ENCODE results near the gene IL36A.

Gene IL36A

DNA sequence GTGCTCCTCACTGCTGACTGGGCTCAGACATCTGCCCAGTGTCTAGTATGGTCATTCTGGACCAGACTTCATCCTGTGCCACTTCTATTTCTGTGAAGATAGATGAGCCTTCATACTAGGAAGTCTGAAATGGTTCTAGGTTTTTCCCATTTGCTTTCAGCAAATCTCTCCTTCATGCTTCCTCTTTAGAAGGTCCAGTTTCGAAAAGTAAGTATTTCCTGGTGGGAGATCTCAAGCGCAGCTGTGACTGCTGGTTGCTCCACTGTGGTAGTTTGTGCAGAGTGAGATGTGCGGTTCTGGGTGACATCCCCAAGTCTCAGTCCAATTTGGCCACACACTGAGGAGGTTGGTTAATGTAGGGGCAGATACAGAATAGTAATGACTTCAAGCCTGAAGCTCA, 33.0 kb downstream of the IL36A start (continued):
- TF ChIP-seq ZNF138 (tag by site-specific recombination; IDR thresholded peaks at IDR 0.05; ENCODE audit: borderline replicate concordance): no peak
- no peak for TF ChIP-seq ZNF112 (tag by site-specific recombination; IDR thresholded peaks at IDR 0.05)
- TF ChIP-seq GFI1B (tag by site-specific recombination; IDR thresholded peaks at IDR 0.05): no peak
- TF ChIP-seq ZSCAN23 (tag by site-specific recombination; IDR thresholded peaks at IDR 0.05): no peak

DNA sequence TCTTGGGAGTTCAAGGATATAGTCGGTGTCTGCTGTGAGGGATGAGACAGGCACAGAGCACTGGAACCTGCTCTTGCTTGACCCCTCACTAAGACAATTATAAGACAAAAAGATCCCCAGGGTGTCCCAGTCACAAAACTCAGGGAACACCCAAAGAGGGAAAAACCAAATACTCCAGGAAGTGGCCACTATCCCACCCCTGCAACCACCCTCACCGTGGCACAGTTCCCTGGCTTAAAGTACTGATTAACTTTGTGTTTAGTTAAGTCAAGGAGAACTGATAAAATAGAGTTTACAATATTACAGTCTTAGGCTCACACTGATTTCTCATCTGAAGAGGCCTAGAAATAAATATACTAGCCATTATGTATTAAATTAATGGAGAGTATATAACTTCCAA, 33.9 kb downstream of the IL36A start:
- Histone ChIP-seq H3K4me1 (ENCODE audit: control insufficient read depth, insufficient read depth, low read length) (no peaks in the 10 kb centered on the region), H3K9me3 (ENCODE audit: control insufficient read depth, insufficient read depth, low read depth, low read length) (no peaks in the 10 kb centered on the region), H3K4me3 (ENCODE audit: low read depth, low read length) (no peak overlapping the region), H3K36me3 (ENCODE audit: control insufficient read depth in 2 of 2, insufficient read depth in 1 of 2, low read length in 2 of 2) (no peaks in the 10 kb centered on the region), H3K27ac (ENCODE audit: extremely low read depth, low read depth, low read length) (no peak overlapping the region)
- CTCF ChIA-PET: no interaction called here
- no peak for TF ChIP-seq YY2 (tag by site-specific recombination; IDR thresholded peaks at IDR 0.05)
- TF ChIP-seq ZNF610 (tag by site-specific recombination; IDR thresholded peaks at IDR 0.05; ENCODE audit: borderline replicate concordance): no peak
- no peak for TF ChIP-seq SP2 (tag by site-specific recombination; IDR thresholded peaks at IDR 0.05)
- TF ChIP-seq ZNF350 (tag by site-specific recombination; IDR thresholded peaks at IDR 0.05): no peak
- TF ChIP-seq ZNF426 (tag by site-specific recombination; IDR thresholded peaks at IDR 0.05): no peak
- TF ChIP-seq ZNF664 (tag by site-specific recombination; IDR thresholded peaks at IDR 0.05): no peak
- POLR2A ChIA-PET: no interaction called here

DNA sequence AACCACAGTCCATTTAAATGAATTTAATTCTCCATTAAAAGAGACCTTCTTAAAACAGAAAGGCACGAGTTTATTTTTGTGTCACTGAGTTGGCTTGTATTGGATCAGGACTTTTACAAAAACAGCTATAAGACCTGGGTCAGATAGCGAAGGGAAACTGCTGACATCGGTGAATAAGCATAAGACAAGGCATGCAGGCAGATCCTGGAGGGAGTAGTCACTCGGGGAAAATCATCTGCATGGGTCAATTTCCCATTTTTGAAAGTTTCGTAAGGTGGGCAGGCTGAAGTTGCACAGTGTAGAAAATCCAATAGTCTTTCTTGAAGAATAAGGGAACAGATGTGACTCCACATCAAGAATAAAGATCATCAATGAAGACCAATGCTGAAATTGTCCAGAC, 34.5 kb downstream of the IL36A start:
- no peak for TF ChIP-seq SCRT1 (tag by site-specific recombination; IDR thresholded peaks at IDR 0.05; ENCODE audit: borderline replicate concordance)
- Histone ChIP-seq H3K4me3 (ENCODE audit: low read depth, low read length) (no peak overlapping the region), H3K9me3 (ENCODE audit: control insufficient read depth, insufficient read depth, low read depth, low read length) (no peaks in the 10 kb centered on the region), H3K4me1 (ENCODE audit: control insufficient read depth, insufficient read depth, low read length) (no peaks in the 10 kb centered on the region), H3K27ac (ENCODE audit: extremely low read depth, low read depth, low read length) (no peak overlapping the region), H3K36me3 (ENCODE audit: control insufficient read depth in 2 of 2, insufficient read depth in 1 of 2, low read length in 2 of 2) (no peaks in the 10 kb centered on the region)
- ChIA-PET CTCF (interaction anchor here (0.6 kb wide), 1 partner anchor 356 kb away, joined by 5 read pairs; no protein-coding TSS in a partner anchor), POLR2A (no interaction called here)

DNA sequence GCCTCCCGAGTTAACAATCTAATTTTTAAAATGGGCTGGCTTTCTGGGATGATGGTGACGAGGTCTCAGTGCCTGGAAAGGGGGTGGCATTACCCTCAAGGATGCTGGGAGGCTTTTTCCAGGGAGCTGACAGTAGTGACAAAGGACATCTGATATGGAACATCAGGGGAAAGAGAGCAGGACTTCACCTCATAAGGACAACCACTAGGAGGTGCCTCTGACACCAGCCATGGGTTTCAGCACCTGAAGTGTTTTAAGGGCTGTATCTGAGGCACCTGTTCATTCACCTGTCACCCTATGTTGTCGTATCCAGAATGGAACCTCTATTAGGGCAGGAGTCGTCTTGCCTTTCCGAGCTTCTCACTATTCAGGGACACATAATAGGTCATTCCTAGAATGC, 36.6 kb downstream of the IL36A start:
- Histone ChIP-seq H3K36me3 (ENCODE audit: control insufficient read depth in 2 of 2, insufficient read depth in 1 of 2, low read length in 2 of 2) (no peaks in the 10 kb centered on the region), H3K9me3 (ENCODE audit: control insufficient read depth, insufficient read depth, low read depth, low read length) (no peaks in the 10 kb centered on the region), H3K4me3 (ENCODE audit: low read depth, low read length) (no peak overlapping the region), H3K27ac (ENCODE audit: extremely low read depth, low read depth, low read length) (no peak overlapping the region), H3K4me1 (ENCODE audit: control insufficient read depth, insufficient read depth, low read length) (no peaks in the 10 kb centered on the region)
- no peak for TF ChIP-seq KLF7 (tag by site-specific recombination; IDR thresholded peaks at IDR 0.05; ENCODE audit: borderline replicate concordance)
- TF ChIP-seq, protein P1, sequence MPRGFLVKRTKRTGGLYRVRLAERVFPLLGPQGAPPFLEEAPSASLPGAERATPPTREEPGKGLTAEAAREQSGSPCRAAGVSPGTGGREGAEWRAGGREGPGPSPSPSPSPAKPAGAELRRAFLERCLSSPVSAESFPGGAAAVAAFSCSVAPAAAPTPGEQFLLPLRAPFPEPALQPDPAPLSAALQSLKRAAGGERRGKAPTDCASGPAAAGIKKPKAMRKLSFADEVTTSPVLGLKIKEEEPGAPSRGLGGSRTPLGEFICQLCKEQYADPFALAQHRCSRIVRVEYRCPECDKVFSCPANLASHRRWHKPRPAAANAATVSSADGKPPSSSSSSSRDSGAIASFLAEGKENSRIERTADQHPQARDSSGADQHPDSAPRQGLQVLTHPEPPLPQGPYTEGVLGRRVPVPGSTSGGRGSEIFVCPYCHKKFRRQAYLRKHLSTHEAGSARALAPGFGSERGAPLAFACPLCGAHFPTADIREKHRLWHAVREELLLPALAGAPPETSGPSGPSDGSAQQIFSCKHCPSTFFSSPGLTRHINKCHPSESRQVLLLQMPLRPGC (tag by site-specific recombination; IDR thresholded peaks at IDR 0.05): no peak
- TF ChIP-seq, protein P2, sequence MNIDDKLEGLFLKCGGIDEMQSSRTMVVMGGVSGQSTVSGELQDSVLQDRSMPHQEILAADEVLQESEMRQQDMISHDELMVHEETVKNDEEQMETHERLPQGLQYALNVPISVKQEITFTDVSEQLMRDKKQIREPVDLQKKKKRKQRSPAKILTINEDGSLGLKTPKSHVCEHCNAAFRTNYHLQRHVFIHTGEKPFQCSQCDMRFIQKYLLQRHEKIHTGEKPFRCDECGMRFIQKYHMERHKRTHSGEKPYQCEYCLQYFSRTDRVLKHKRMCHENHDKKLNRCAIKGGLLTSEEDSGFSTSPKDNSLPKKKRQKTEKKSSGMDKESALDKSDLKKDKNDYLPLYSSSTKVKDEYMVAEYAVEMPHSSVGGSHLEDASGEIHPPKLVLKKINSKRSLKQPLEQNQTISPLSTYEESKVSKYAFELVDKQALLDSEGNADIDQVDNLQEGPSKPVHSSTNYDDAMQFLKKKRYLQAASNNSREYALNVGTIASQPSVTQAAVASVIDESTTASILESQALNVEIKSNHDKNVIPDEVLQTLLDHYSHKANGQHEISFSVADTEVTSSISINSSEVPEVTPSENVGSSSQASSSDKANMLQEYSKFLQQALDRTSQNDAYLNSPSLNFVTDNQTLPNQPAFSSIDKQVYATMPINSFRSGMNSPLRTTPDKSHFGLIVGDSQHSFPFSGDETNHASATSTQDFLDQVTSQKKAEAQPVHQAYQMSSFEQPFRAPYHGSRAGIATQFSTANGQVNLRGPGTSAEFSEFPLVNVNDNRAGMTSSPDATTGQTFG (tag by site-specific recombination; IDR thresholded peaks at IDR 0.05; ENCODE audit: borderline replicate concordance): no peak
- no peak for TF ChIP-seq ZNF19 (tag by site-specific recombination; IDR thresholded peaks at IDR 0.05; ENCODE audit: low read depth)
- TF ChIP-seq ZNF610 (tag by site-specific recombination; IDR thresholded peaks at IDR 0.05; ENCODE audit: borderline replicate concordance): no peak
- no peak for TF ChIP-seq ZNF354C (tag by site-specific recombination; IDR thresholded peaks at IDR 0.05; ENCODE audit: borderline replicate concordance, low read depth)
- no peak for TF ChIP-seq ZNF529 (tag by site-specific recombination; IDR thresholded peaks at IDR 0.05; ENCODE audit: insufficient replicate concordance)
- TF ChIP-seq ZNF555 (tag by site-specific recombination; conservative IDR thresholded peaks at IDR 0.05): no peak
- no peak for TF ChIP-seq HOXA7 (CRISPR knock-in tag; IDR thresholded peaks at IDR 0.05; ENCODE audit: borderline replicate concordance)
- ChIA-PET CTCF (no interaction called here), POLR2A (no interaction called here)
